Hepatocyte (in vitro differentiated cells): ENCODE results near the gene SRXN1. TPM values are rescaled to one million over a fixed set of nuclear protein-coding genes. Genes with fewer than 3 reads are reported as not detected.

Experiments used
- DNase-seq: peaks from one replicate; pipeline ENCODE4 v3.0.0-alpha.2; 2016; ENCODE audit warnings: low spot score
- H2AFZ ChIP-seq: fragments of 200-600 bp; sonication (generic); 2 replicates; pipeline ENCODE4 v1.6.0; 2016; ENCODE audit warnings: antibody characterized with exemption, mild to moderate bottlenecking
- H3K27ac ChIP-seq: fragments of 200-600 bp; sonication (generic); 2 replicates; pipeline ENCODE4 v1.5.1; 2016; ENCODE audit warnings: mild to moderate bottlenecking
- H3K27me3 ChIP-seq: fragments of 200-600 bp; sonication (generic); 2 replicates; pipeline ENCODE4 v1.6.1; 2016
- H3K36me3 ChIP-seq: fragments of 200-600 bp; sonication (generic); replicated peaks from 2 replicates; pipeline ENCODE4 v1.5.1; 2016; ENCODE audit warnings: low read depth; ENCODE audit not compliant: insufficient read depth
- H3K4me1 ChIP-seq: fragments of 200-600 bp; sonication (generic); 2 replicates; pipeline ENCODE4 v1.5.1; 2016; ENCODE audit warnings: mild to moderate bottlenecking, moderate library complexity; ENCODE audit not compliant: insufficient read depth
- H3K4me2 ChIP-seq: fragments of 200-600 bp; sonication (generic); 2 replicates; pipeline ENCODE4 v1.6.0; 2016
- H3K4me3 ChIP-seq: fragments of 200-600 bp; sonication (generic); 2 replicates; pipeline ENCODE4 v1.5.1; 2016; ENCODE audit warnings: mild to moderate bottlenecking
- H3K79me2 ChIP-seq: fragments of 200-600 bp; sonication (generic); 2 replicates; pipeline ENCODE4 v1.6.0; 2017; ENCODE audit warnings: mild to moderate bottlenecking
- H3K9me2 ChIP-seq: fragments of 200-600 bp; sonication (generic); replicated peaks from 2 replicates; pipeline ENCODE4 v1.6.0; 2017; ENCODE audit warnings: mild to moderate bottlenecking; ENCODE audit not compliant: insufficient read depth
- H3K9me3 ChIP-seq: fragments of 200-600 bp; sonication (generic); 2 replicates; pipeline ENCODE4 v1.5.1; 2016; ENCODE audit warnings: low read depth, mild to moderate bottlenecking
- H4K20me1 ChIP-seq: fragments of 200-600 bp; sonication (generic); 2 replicates; pipeline ENCODE4 v1.6.0; 2016; ENCODE audit warnings: mild to moderate bottlenecking; ENCODE audit not compliant: insufficient read depth, poor library complexity, severe bottlenecking
- CTCF ChIP-seq: fragments of 200-600 bp; sonication (generic); IDR thresholded peaks from 2 replicates; pipeline ENCODE4 v1.5.1; 2016; ENCODE audit warnings: antibody characterized with exemption, mild to moderate bottlenecking; ENCODE audit not compliant: poor library complexity
- EZH2 ChIP-seq: fragments of 200-600 bp; sonication (generic); IDR thresholded peaks from 2 replicates; pipeline ENCODE4 v1.6.1; 2016; ENCODE audit warnings: antibody characterized with exemption, mild to moderate bottlenecking, borderline replicate concordance
- EZH2phosphoT487 ChIP-seq: fragments of 200-600 bp; sonication (generic); IDR thresholded peaks from one replicate; pipeline ENCODE4 v1.6.1; 2018; ENCODE audit warnings: antibody characterized with exemption, mild to moderate bottlenecking, low read depth, moderate library complexity; ENCODE audit not compliant: unreplicated experiment, severe bottlenecking
- WGBS: methylation state at CpG from one replicate; pipeline ENCODE4 v1.1.6; 2016; ENCODE audit warnings: low lambda C conversion rate; ENCODE audit errors: missing lambda C conversion rate; 5-methylcytosine and 5-hydroxymethylcytosine counted together
- polyA plus RNA-seq: library from polyadenylated mRNA; unstranded; fragments of >200 nt; fragmentation: Nextera tagmentation; extraction: Ambion mirVana; gene quantifications from 2 replicates; pipeline ENCODE4 v1.2.1, GENCODE V29; 2016
- total RNA-seq: library from RNA; depleted of rRNA; stranded (reverse); fragments of >200 nt; gene quantifications from 2 replicates; pipeline ENCODE4 v1.2.3, GENCODE V29; 2014

SRXN1 gene
- total and polyA plus RNA-seq, 2 experiments from 2014 or later = 39.6 to 42.2 TPM

DNA sequence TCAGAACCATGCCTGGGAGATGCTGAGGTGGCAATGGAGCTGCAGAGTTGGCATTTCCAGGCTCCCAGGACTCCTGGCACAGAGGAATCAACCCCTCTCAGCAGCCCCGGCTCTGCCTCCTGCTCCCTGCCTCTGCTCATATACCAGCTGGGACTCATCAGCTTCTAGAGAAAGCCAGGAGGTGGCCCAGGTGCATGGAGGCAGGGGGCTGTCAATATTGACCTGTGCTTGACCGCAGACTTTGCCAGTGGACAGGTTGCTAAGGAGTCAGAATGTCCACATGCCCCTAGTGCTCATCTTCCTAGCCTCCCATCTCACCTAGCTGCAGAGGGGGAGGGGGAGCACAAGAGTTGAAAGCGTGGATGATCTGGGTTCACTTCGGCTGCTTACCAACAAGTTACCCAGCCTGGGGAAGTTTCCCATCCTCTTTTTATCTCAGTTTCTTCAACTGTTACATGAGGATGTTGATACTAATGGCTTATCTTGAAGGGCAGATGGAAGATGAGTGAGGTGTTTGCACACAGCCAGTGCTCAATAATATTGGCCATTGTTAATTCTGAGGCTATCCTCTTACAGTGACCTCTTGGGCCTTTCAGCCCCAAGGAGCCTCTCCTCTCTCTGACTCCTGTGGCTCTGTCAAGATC lies 31.8 kb upstream of the SRXN1 start:
- no peaks in the 10 kb centered on the region for H3K36me3 ChIP-seq
- H3K9me2 ChIP-seq = no peaks in the 10 kb centered on the region
- H3K4me1 ChIP-seq = no peaks in the 10 kb centered on the region
- WGBS = 89% methylated on average over 4 of the region's 4 CpGs
- no peak for TF ChIP-seq EZH2phosphoT487
- TF ChIP-seq EZH2 = no peak
- no peak for TF ChIP-seq CTCF
- no peak for DNase-seq
- no peaks in the 10 kb centered on the region for H4K20me1 ChIP-seq
- no peak overlapping the region for H3K4me2 ChIP-seq
- H3K27ac ChIP-seq = no peak overlapping the region
- H3K9me3 ChIP-seq = no peaks in the 10 kb centered on the region
- peaks cover 34% of the 10 kb centered on the region for H3K27me3 ChIP-seq
- no peak overlapping the region for H3K4me3 ChIP-seq
- H3K79me2 ChIP-seq = no peaks in the 10 kb centered on the region
- H2AFZ ChIP-seq = no peak overlapping the region

DNA sequence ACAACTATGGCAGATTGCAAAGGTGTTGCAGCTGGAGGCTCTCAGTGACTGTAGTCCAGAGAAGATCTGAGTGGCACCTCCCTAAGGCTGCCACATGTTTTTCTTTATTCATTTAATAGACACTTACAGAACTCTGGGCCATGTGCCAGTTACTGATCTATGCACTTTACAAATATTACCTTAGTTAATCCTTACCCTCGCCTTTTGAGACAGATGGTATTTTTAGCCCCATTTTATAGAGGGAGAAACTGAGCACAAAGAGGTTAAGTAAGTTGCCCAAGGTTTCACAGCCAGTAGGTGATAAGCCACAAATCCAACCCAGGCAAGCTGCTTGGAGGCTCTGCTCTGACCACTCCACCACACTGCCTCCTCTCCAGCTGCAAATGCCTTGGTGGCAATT lies 29.1 kb upstream of the SRXN1 start:
- 84% methylated on average over 1 of the region's 1 CpG for WGBS
- H3K4me1 ChIP-seq = no peaks in the 10 kb centered on the region
- no peaks in the 10 kb centered on the region for H3K36me3 ChIP-seq
- H4K20me1 ChIP-seq = no peaks in the 10 kb centered on the region
- H3K4me2 ChIP-seq = no peak overlapping the region
- H3K79me2 ChIP-seq = no peaks in the 10 kb centered on the region
- no peaks in the 10 kb centered on the region for H3K9me3 ChIP-seq
- H3K9me2 ChIP-seq = no peaks in the 10 kb centered on the region
- TF ChIP-seq EZH2 = no peak
- no peak for TF ChIP-seq CTCF
- TF ChIP-seq EZH2phosphoT487 = no peak
- H2AFZ ChIP-seq = no peak overlapping the region
- peaks cover 40% of the 10 kb centered on the region for H3K27me3 ChIP-seq
- H3K4me3 ChIP-seq = no peak overlapping the region
- no peak overlapping the region for H3K27ac ChIP-seq
- no peak for DNase-seq

DNA sequence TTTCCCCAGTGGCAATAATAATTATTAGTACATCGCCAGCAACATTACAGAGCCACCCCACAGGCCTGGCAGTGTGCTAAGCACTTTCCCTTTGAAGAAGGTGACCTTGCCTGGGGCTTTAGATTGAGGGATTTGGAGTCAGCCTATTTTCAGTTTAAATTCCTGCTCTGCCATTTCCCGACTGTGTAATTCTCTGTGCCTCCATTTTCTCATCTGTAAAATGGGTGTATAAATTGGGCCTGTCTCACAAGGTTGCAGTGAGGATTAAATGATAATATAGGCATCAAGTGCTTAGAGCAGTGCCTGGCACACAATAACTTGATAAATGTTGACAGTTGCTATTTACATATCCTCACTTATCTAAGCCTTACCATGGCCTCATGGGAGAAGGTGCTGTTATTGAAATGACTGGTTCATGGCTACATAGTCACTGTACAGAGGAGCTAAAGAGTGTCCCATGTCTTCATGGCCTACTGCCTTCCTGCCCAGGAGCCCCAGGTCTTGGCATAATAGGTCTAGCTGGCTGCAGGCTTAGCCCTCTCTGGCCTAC lies 27.7 kb upstream of the SRXN1 start:
- Histone ChIP-seq H3K36me3 (no peaks in the 10 kb centered on the region), H3K27me3 (peaks cover 47% of the 10 kb centered on the region), H3K9me2 (no peaks in the 10 kb centered on the region), H3K4me2 (no peak overlapping the region), H3K27ac (no peak overlapping the region), H3K4me1 (peaks cover 7% of the 10 kb centered on the region), H3K79me2 (no peaks in the 10 kb centered on the region), H2AFZ (no peak overlapping the region), H3K9me3 (no peaks in the 10 kb centered on the region), H3K4me3 (no peak overlapping the region), H4K20me1 (peaks cover 4% of the 10 kb centered on the region)
- no peak for DNase-seq
- WGBS = 89% methylated on average over 2 of the region's 2 CpGs
- TF ChIP-seq CTCF (no peak), EZH2 (no peak), EZH2phosphoT487 (no peak)
